GM18909 (cell line): ENCODE data around the gene FKBP8.
"Not testable (repeated sequence)": the region's sequence is repeated elsewhere in the genome, so short reads cannot be mapped to it uniquely, and the experiment has no call there.

Experiments
- ATAC-seq: cut with Tn5 transposase; IDR thresholded peaks from one replicate; pipeline ENCODE4 v1.9.1; 2021; ENCODE audit warnings: mild to moderate bottlenecking; ENCODE audit not compliant: unreplicated experiment, poor library complexity

Gene FKBP8

DNA sequence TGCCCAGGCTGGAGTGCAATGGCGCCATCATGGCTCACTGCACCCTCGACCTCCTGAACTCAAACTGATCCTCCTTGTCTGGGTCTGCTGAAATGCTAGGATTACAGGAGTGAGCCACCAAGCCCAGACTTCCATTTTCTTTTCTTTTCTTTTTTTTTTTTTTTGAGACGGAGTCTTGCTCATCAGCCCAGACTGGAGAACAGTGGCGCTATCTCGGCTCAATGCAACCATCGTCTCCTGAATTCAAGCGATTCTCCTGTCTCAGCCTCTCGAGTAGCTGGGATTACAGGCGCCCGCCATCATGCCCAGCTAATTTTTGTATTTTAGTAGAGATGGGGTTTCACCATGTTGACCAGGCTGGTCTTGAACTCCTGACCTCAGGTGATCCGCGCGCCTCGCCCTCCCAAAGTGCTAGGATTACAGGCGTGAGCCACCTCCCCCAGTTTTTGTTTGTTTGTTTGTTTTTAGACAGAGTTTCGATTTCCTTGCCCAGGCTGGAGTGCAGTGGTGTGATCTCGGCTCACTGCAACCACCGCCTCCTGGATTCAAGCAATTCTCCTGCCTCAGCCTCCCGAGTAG lies 20.4 kb downstream of the FKBP8 start:
- ATAC-seq, result not testable (repeated sequence)

DNA sequence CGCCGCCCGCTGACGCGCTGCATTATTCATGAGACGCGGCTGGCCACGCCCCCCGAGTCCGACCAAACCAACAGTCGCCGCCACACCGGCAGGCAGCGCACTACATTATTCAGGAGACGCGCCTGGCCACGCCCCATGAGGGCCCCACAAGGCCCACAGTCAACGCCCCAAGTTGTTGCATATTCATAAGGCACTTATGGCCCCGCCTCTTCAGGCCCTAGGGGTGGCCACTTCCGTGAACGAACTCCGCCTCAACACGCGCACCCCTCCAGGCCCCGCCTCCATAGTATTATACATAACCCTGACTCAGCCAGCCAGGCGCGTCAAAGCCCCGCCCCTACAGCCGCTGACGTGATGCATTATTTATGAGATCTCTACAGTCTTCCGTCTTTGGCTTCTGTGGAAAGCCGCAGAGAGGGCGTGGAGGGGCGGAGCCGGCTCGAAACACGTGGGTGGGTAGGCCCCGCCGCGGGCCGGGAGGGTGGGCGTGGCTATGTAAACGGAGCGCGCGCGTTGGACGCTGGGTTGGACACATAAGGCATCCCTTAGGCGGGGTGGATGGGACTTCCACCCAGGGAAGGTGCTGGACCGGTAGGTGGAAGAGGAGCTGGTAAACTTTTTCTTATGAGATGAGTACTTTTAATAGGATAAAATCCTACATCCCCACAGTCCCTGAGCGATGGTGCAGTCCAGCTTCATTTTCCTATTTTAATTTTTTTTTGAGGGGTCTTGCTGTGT lies 21.1 kb downstream of the FKBP8 start:
- peak; percentile 89 for ATAC-seq

DNA sequence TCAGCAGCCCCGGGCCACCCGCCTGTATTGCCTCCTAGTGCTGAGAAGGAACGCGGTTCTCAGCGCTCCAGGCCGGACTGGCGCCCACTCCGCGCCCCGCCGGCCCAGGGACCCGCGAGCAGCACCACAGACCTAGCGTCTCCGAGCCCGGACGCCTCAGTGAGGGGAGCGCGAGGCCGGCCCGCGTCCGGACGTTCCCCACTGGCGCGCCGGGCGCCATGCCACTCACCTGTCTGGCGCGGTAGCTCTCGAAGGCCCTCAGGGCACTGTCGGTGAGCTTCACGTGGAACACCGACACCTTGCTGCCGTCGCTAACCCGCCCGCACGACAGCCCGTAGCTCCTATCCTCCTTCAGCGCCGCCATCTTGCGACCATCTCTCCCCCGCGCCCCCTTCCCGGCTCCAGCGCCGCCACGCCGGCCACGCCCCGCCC lies 21.7 kb downstream of the FKBP8 start, which contains the start of gene ELL:
Gene ELL (minus strand): TSS at position 379 of the 432 bp plus-strand sequence. CDS start 15 bp downstream, at position 364.
- no peak for ATAC-seq

DNA sequence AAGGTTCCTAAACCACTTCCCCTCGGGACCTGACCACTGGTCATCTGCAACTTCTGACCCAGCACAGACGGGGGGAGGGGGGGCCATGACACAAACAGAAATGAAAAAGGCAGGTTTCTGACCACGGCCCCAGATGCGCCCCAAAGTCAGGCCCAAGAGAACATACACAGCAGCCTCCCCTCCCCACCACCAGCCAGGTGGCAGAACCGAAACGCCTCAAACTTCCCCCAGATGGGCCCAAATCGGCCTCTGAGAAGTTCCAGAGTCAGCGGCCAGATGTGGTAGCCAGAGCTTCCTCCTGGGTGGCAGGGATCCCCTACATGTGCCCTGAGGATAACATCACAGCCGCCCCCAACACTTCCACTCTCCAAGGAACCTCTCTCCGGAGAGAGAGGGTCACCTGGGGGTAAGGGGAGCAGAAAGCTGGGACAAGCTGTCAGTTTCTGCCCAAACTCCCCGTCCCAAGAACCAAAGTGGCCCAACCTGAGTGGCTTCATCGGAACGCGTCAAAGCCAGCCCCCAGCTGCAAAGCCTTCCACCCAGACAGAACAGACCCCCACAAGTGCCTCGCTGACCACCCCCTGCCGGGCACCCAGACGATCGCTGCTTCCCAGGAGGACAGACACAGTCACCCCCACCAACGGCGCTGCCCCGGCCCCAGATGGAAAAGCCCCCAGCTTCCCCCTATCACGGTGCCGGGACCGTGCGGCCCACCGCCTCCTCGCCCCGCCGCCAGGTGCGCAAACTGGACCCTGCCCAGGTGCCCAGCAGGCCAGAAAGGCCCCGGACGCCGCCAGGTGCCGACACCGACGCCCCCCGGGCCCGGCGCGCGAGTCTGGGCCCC lies 22.3 kb downstream of the FKBP8 start:
- no peak for ATAC-seq

DNA sequence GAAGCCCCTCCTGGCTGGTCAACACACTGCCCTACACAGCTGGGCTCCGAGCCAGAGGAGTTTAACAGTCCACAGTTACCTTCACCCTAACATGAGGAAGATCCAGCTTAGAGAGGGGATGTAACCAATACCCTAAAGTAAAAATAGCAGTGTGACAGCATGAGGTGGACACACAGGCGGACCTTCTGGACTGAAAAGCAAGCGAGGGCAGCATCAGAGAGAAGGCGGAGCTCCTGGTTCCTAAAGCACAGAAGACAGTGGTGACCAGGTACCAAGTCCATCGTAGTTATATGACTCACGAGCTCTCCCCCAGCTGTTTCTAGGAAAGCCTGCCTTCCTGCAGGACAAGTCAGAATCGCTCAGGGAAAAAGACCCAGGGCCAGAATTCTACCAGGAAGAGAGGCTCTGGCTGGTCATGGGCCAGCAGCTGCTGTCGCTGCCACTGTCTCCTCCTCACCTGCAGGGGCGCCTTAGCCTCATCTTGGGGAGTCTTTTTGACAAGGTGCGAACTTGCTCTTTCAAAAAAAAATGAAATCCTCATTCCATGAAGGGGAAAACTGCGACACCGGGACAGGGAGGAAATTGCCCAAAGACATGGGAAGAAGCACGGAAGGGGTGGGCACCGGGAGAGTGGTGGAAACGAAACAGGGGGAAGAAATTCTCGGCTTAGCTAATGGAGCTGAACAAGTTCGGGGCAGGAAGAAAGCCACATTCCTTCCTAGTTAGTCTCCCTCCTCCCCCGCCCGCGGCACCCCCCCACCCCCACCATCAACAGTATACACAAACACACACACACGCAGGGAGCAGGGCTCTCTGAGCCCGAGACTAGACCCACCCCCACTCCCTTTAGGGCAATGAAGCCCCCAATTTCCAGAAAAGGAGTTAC lies 23.2 kb downstream of the FKBP8 start:
- no peak for ATAC-seq

DNA sequence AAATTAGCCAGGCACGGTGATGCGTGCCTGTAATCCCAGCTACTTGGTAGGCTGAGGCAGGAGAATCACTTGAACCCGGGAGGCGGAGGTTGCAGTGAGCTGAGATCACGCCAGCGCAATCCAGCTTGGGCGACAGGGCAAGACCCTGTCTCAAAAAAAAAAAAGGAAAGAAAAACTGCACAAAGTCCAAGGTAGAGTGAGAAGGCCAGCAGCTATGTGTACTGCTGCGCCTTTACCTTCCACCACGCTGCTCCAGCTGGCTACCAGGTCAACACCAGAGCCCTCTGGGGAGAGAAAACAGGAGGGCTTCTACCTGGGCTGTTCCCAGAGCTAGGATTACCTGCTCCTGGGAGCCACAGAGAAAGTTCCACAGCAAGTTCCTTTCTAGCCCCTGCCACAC lies 24.7 kb downstream of the FKBP8 start:
- no peak for ATAC-seq

DNA sequence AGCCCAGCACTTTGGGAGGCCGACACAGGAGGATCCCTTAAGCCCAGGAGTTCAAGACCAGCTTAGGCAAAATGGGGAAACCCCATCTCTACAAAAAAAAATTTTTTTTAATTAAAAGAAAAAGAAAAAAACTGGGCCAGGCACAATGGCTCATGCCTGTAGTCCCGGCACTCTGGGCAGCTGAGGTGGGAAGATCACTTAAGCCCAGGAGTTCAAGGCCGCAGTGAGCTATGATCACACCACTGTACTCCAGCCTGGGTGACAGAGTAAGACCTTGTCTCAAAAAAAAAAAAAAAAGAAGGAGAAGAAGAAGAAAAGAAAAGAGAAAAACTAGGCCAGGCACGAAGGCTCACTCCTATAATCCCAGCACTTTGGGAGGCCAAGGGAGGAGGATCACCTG lies 25.8 kb downstream of the FKBP8 start:
- no peak for ATAC-seq

DNA sequence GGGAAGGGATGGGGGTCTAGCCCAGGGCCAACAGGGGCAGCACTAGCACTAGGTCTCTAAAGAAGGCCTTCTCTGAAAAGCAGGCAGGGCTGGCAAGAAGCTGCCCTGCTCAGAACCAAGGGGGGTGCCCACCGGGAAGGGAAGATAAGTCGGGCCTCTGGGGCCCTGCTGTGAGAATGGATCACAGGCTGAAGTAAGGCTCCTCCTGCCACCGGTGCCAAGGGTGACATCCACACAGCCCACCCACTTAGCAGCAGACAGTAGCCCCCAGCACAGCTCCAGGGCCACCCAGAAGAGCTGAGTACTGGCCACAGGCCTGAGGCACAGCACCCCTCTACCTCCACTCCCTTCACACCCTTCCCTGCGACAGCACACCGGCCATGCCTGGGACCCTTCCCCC lies 27.4 kb downstream of the FKBP8 start:
- no peak for ATAC-seq

DNA sequence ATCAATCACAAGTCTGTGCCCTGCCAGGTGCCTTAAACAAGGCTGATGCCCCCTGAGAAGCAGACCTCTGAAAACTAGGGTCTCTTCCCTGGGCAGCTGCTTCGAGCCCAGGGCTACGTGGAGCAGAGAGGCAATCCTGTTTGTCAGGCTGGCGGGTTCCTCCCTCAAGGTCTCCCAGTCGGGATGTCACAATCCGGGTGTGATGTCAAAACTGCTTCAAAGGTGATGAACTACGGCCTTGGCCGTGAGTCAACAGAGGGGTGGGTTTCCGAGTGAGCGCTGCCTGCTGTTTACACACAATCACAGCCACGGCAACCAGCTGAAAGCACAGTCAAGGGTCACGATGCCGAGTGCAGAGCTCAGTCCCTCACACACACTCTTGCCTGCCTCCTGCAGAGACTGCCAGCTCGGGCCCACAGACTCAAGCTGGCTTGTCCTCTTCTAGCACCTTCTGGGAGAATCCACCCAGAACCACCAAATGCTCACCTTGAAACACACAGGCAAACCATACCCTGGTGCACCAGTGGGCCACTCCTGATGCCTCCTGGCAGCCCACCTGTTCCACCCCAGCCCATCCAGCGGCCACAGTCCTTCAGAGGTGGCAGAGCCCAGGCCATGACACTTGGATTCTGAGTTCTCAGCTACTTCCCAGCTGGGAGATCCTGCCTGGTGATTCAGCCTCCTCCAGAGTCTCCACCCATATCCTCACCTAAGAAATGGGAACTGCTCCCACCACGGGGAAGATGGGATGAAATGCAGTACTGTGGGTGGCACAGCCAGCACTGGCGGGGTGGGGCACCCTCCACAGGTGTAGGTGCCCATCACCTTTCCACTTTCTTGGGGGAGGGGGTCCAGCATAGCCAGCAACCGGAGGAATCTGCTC lies 28.3 kb downstream of the FKBP8 start:
- no peak for ATAC-seq

DNA sequence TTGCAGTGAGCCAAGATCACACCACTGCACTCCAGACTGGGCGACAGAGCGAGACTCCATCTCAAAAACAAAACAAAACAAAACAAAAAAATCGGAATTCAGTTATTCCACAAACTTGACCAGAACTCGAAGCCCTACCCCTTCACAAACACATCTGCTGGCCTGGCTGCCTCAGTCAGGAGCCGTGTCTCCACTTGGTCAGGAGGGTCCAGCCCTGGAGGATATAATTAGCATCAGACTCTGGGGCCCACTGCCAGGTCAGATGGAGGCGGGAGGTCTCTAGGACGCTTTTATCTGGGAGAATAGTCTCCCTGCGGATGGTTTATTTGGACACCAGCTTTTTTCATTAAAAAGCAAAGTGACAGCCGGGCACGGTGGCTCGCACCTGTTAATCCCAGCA lies 29.5 kb downstream of the FKBP8 start:
- no peak for ATAC-seq

DNA sequence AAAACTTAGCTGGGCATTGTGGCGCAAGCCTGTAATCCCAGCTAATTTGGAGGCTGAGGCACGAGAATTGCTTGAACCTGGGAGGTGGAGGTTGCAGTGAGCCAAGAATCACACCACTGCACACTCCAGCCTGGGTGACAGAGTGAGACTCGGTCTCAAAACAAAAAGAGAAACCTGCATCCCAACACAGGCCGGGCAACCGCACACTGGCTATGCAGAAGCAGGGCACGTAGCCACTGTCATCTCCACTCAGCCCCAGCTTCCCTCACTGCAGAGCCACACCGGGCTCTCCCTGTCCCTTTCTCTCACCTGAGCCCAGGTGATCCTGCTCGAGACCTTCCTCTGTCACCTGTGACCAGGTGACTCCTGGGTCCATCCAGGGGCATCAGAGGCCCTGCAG lies 33.2 kb downstream of the FKBP8 start:
- ATAC-seq, result no peak

DNA sequence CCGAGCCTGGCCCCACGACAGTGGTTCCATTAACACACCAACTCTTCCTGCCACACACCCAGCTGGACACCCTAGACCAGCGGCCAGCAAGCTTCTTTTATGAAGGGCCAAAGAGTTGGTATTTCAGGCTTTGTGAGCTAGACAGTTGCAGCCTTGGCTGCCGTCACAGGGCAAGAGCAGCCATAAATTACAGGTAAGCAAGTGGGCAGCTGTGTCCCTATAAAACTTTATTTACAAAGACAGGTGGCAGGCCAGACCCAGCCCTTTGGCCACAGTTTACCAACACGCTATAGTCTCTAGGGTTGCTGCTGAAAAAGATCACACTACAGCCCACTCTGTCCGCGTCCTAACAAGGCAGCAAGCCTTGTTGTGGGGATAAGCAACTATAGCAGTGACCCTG lies 34.8 kb downstream of the FKBP8 start:
- no peak for ATAC-seq

DNA sequence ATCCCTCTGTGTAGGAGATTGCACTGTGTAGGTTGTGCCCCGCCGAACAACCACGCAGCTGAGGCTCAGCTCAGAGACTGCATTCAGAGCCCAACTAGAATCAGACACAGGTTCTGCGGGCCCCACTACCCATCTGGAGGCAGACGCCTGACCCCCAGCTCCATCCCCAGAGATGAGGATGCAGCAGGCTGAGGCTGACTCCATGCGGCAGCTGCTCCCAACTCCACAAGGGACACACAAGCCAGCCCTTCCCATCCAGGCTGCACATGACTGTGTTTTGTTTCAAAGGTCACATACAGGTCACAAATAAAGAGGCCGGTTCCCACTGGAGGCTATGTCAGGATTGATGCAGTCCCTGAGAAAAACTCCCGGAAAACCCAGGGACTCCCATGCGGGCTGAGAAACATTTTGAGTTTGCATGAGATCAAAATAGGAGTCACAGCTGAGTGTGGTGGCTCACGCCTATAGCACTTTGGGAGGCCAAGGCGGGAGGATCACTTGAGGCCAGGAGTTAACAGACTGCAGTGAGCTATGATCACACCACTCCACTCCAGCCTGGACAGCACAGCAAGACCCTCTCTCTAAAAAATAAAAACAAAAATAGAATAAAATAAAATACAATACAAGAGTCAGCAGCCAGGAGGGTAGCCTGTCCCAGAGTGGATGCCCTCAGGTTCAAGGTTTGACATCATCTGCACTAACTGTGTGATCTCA lies 35.5 kb downstream of the FKBP8 start:
- ATAC-seq, result no peak

DNA sequence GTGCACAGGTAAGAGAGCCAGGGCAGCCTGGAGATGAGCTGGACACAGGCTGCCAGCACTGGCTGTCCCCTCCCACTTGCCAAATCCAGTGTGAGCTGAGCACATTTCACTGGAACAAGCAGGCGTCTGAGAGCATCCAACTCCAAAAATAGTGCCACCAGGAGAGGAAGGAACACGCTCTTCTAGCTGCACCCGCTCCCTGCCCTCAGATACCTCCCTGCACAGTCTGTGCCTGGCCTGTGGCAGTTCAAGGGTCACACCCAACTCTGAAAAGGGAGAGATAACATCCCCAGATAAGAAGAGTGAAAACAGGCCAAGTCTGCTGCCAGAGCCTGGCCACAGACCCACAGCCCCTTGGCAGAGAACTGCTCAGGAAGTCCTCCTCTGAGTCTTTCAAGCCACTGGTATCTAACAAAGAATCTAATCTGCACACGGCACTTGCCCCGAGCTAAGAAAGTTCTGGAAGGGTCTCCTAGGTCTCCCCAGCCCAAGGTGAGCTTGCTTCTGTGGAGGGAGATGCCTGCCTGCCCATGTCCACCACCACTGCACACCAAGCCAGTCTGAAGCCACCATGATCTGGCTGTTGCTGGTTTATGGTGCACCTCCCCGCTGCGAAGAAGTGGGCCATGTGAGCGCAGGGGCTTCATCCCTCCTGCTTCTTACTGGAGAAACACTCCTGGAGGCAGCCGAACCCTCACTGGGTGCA lies 36.2 kb downstream of the FKBP8 start:
- no peak for ATAC-seq

DNA sequence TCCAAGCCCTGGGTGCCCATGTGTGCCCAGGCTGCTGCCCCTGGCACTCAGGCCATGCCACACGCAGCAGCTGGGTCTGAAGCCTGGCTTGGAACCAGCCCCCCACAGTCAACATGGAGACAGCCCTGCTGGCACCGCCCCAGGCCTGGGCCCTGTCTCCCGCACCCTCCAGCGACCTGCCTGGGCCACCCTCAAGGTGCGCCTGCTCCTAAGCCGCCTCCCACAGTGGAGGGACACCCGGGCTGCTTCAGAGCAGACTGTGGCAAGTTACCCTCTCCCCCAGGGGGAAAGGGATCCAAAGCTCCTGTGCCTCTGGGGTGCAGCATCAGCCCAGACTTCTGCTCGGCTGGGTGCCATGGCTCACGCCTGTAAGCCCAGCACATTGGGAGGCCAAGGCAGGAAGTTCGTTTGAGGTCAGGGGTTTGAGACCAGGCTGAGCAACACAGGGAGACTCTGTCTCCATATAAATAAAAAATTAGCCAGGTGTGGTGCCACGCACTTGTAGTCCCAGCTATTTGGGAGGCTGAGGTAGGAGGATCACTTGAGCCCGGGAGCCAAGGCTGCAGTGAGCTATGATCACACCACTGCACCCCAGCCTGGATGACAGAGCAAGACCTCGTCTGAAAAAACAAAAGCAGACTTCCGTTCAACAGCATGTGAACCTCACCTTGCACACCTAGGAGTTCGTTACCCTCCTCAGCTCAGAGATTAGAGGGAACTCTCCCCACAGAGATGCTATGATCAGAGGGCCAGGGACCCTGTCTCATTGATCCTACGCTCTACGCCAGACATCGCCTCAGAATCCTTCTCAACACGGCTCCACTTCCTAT lies 37.1 kb downstream of the FKBP8 start:
- no peak for ATAC-seq

DNA sequence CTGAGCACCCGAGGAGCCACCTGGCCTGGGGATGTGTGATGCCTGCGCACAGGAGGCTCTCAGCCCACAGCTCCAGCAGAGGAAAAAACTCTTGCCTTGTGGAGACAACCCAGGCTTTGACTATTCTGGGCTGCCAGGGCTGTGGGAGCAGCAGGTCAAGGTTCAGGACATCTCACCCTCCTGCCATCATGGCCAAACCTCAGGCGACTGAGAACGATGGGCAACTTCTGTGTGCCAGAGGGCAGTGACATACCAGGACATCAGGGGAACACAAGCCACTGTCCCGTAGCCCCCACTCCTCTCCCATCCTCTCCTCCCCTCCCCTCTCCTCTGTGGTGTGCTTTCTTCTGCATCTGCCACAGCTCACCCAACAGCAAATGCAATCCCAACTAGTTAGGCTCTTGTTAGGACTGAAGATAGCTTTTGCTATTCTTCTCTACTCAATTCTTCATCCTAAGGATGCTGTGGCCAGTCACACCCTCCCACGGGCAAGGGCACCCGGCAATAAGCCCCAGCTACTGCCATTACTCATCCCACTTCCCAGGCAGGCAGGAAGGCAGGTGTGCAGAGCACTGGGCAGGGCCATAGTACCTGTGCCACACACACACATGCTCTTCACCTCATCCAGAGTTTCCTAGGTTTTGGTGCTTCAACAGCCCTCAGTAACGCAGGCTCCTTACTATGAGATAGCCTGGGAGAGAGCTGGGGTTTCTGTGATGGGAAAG lies 38.3 kb downstream of the FKBP8 start:
- no peak for ATAC-seq
